Skeletal muscle satellite cell (primary cell): Measurements from ENCODE around the gene PRKAG2. TPM values are rescaled to one million over a fixed set of nuclear protein-coding genes. Genes with fewer than 3 reads are reported as not detected.

Experiments
- H3K27me3 ChIP-seq: 2 replicates; pipeline ENCODE4 v1.7.0; 2013; ENCODE audit warnings: low read length; ENCODE audit not compliant: control insufficient read depth, insufficient read depth
- H3K36me3 ChIP-seq: 2 replicates; pipeline ENCODE4 v1.7.0; 2013; ENCODE audit warnings: mild to moderate bottlenecking, control low read depth, low read length; ENCODE audit not compliant: insufficient read depth
- H3K4me1 ChIP-seq: 2 replicates; pipeline ENCODE4 v1.7.0; 2013; ENCODE audit warnings: low read length; ENCODE audit not compliant: control insufficient read depth, insufficient read depth
- H3K4me2 ChIP-seq: 2 replicates; pipeline ENCODE4 v1.7.0; 2013; ENCODE audit warnings: mild to moderate bottlenecking, low read length
- H3K4me3 ChIP-seq: 2 replicates; pipeline ENCODE4 v1.7.0; 2013; ENCODE audit warnings: low read length
- H3K9ac ChIP-seq: 2 replicates; pipeline ENCODE4 v1.7.0; 2013; ENCODE audit warnings: mild to moderate bottlenecking, low read depth, low read length, moderate library complexity
- H3K9me3 ChIP-seq: replicated peaks from 2 replicates; pipeline ENCODE4 v1.7.0; 2013; ENCODE audit warnings: mild to moderate bottlenecking, control low read depth, low read length
- total RNA-seq: library from RNA; depleted of rRNA; stranded (reverse); fragments of >200 nt; gene quantifications from 2 replicates; pipeline ENCODE4 v1.2.3, GENCODE V29; 2012; rRNA removed

PRKAG2 gene
- total RNA-seq = 10.5 and 13.2 TPM in 2 replicates

DNA sequence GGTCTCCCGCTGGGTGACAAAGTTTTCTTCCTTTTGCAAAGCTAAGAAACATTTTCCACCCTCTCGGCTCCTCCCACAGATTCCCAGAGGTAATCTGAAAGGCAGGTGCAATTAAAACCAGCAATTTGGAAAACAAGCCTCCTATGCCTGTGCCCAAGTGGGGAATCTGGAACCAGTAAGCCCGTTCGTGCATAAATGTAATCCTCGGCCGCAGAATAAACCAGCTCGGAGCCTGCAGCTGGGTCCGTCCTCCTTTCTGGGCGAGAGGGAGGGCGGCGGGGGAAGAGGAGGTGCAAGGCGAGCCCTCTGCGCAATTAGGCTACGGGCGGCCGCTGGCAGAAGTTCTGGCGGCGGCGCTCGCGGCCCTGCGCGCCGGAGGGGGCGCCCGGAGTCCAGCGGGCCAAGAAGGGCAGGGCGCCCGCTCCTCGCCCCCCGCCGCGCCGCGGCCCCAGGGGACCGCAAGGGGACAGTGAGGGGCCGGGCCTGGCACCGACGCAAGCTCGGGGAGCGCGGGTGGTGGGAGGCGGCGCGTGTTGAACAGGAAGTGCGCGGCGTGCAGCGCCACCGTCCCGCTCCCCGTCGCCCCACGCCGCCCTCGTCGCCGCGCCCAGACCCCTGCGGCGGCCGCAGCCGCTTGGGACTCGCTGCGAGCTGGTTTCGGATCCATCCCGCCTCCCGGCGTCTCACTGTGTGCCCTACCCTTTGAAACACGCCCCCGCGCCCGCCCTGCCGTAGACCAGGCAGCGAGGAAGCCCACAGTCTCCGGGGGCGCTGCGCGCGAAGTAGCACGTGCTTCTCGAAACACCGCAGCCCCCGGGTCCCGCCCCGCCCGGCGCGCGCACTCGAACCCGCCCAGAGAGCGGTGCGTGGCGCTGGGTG lies at the start of gene PRKAG2:
TSS of gene PRKAG2 (minus strand) at position 217 of the 879 bp plus-strand sequence. CDS start 495 bp downstream, outside the sequence.
- H3K4me2 ChIP-seq = peak within 1 kb of the TSS; percentile 89
- no peaks in the 10 kb centered on the region for H3K9me3 ChIP-seq
- peaks cover 75% of the 10 kb centered on the region for H3K27me3 ChIP-seq
- H3K4me1 ChIP-seq = peaks cover 14% of the 10 kb centered on the region
- H3K4me3 ChIP-seq = peak within 1 kb of the TSS; percentile 71
- peak within 1 kb of the TSS; percentile 35 for H3K9ac ChIP-seq
- no peaks in the 10 kb centered on the region for H3K36me3 ChIP-seq

DNA sequence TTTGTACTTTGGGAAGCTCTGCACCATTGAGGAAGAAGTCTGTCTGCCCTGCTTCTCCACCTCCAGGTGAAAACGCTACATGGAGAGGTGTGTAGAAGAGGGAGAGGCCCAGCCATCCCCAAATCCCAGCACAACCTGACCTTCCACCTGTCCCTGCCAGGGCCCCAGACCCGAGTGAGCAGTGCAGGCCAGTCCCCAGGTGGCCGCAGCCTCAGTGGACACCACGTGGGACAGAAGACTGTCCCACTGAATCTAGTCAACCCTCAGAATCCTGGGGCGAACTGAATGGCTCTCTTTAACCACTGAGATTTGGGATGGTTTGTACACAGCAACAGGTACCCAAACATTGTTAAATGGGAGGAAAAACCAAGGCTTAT lies 49.4 kb upstream of the PRKAG2 start:
- no peaks in the 10 kb centered on the region for H3K9me3 ChIP-seq
- H3K4me2 ChIP-seq = no peak overlapping the region
- H3K4me3 ChIP-seq = no peak overlapping the region
- no peaks in the 10 kb centered on the region for H3K36me3 ChIP-seq
- H3K4me1 ChIP-seq = peaks cover 9% of the 10 kb centered on the region
- peaks cover 41% of the 10 kb centered on the region for H3K27me3 ChIP-seq
- no peak overlapping the region for H3K9ac ChIP-seq

DNA sequence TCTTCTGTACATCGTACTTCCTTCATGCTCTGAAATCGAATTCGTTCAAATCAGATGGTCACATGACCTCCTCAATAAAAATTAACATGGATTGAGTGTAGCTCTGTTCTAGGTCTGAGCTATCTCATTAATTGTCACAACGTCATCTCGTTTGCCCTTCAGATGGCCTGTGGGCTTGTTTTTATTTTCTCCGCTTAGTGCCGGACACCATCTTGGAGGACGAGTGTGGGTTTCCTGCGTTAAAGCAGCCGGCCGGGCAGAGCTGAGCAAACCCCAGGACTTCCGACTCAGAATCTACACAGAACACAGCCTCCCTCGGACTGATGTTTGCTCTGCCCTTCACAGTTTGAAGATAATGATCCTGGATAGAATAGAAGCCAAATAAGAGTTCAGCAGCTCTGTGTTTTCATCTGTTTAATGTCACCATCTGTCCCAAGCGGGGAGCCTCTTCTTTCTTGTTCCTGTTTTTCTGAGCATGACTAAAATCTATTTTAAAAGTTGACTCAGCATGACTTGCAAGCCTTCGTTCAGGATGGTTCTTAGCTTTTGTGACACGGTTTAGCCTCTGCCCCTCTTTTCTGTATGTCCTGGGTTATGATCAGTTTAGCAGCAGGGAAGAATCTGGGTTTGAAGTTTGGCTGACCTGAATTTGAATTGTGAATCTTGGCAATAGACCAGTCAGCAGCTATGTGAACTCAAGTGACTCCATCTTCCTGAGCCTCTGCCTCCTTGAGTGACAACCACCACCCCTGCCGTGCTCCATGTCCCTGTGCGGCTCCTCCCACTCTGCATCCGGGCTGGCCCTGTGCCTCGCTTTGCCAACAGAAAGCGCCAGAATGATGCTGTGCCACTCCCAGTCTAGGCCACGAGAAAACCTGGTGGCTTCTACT lies 48.8 kb upstream of the PRKAG2 start:
- Histone ChIP-seq H3K4me2 (peak overlapping the region; percentile 51), H3K9me3 (no peaks in the 10 kb centered on the region), H3K4me1 (peaks cover 9% of the 10 kb centered on the region), H3K27me3 (peaks cover 38% of the 10 kb centered on the region), H3K9ac (no peak overlapping the region), H3K4me3 (no peak overlapping the region), H3K36me3 (no peaks in the 10 kb centered on the region)

DNA sequence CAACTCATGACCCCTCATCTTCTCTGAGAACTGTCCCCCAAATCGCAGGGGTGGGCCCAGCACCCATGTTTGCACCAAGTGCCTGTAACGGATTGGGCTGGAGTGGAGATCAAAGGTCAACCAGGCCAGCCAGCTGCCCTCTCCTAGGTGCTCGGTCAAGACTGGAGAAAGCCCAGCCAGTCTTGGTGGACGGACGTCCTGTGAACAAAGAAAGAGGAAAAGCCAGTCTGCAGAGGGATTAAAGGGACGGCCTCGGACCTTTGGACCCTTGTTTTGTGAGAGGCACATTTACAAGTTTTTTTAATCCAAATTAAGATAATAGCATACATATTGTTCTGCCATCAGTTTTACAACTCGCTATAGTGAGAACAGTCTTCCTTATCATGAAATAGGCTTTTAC lies 47.6 kb upstream of the PRKAG2 start:
- H3K9ac ChIP-seq = no peak overlapping the region
- no peaks in the 10 kb centered on the region for H3K36me3 ChIP-seq
- peaks cover 31% of the 10 kb centered on the region for H3K27me3 ChIP-seq
- no peak overlapping the region for H3K4me2 ChIP-seq
- H3K4me1 ChIP-seq = peaks cover 9% of the 10 kb centered on the region
- no peak overlapping the region for H3K4me3 ChIP-seq
- H3K9me3 ChIP-seq = no peaks in the 10 kb centered on the region

DNA sequence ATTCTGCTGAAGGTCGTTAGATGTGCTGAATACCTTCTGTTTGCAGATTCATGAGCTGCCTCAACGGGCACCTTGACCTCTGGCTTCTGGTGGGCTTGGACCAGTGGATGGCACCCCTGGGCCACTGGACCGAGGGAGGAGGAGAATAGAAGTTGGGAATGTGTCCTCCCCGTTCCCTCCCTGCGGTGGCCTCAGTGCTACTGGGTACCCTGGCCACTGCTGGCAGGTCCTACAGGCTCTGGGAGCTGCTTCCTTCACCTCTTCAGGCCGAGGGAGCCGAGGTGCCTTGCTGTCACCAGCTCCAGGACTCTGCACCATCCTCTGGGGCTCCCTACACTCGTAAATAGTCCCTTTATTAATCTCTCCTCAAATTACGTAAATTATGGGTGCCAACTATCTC lies 47.1 kb upstream of the PRKAG2 start:
- no peak overlapping the region for H3K9ac ChIP-seq
- H3K4me1 ChIP-seq = peaks cover 9% of the 10 kb centered on the region
- H3K4me3 ChIP-seq = no peak overlapping the region
- no peak overlapping the region for H3K4me2 ChIP-seq
- no peaks in the 10 kb centered on the region for H3K36me3 ChIP-seq
- H3K27me3 ChIP-seq = peaks cover 26% of the 10 kb centered on the region
- no peaks in the 10 kb centered on the region for H3K9me3 ChIP-seq

DNA sequence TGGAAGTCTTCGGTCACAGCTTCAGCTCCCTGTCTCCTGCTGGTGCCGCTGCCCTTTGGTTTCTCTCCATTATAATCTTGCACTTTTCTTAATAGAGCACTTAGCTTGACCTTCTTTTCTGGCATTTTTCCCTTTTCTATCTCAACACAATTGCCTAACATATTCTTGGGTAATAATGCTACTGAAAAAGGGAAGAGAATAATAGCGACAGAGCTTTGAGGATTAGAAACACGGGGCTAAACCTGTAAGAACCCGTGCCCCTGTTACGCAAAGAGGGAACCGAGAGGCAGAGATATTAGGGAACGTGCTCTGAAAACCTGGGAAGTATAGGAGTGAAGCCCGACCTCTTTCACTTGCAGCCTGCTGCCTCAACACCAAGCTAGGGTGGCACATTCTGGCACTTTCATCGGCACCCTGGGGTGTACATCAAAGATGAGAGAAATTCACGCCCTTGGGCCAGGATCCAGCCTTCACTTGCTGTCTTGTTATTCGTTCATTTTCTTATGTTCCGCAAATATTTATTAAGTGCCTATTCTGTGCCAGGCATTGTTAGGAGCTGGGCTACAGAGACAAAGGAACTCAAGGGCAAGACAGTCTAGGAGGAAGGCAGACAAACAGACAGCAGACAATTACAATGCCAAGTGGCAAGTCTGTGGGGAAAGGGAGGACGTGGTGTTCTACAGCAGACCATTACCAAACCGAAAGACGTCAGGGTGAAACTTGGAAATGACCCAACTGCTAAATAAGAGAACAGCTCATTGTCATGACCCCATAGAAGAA lies 46.4 kb upstream of the PRKAG2 start:
- Histone ChIP-seq H3K4me3 (no peak overlapping the region), H3K36me3 (no peaks in the 10 kb centered on the region), H3K9me3 (no peaks in the 10 kb centered on the region), H3K4me1 (peaks cover 9% of the 10 kb centered on the region), H3K9ac (no peak overlapping the region), H3K4me2 (no peak overlapping the region), H3K27me3 (peaks cover 33% of the 10 kb centered on the region)

DNA sequence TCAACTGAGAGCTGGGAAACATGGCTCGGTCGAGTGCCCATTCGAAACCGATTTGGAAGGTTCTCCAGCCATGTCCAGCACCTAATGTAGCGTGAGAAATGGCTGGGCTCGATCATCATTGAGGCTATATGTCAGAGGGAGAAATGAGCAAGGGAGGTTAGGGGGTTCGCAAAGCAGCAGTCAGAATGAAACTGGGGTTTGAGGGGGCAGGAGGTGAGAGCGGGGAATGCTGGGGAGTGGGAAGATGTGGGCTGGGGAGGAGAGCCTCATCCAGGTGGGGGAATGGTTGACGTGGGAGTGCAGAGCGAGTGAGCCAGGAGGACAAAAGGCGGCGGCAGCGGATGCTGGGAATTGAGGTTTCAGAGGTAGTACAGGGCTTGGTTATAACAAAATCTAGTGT lies 44.5 kb upstream of the PRKAG2 start:
- peaks cover 28% of the 10 kb centered on the region for H3K27me3 ChIP-seq
- H3K4me3 ChIP-seq = no peak overlapping the region
- H3K9ac ChIP-seq = no peak overlapping the region
- H3K36me3 ChIP-seq = no peaks in the 10 kb centered on the region
- H3K9me3 ChIP-seq = no peaks in the 10 kb centered on the region
- peaks cover 9% of the 10 kb centered on the region for H3K4me1 ChIP-seq
- no peak overlapping the region for H3K4me2 ChIP-seq

DNA sequence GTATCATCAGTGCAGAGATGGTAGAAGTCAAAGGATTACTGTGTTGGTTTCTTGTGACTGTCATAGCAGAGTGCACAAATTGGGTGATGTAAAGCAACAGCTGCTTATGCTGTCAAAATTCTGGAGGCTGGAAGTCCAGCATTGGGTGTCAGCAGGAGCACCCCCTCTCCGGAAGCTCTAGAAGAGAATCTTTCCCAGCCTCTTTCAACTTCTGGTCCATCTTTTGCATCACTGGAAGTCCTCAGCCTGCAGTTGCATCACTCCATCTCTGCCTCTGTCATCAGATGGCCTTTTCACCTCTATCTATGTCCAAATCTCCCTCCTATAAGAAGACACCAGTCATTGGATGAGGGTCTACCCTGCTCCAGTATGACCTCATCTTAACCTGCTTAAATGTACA lies 43.6 kb upstream of the PRKAG2 start:
- no peaks in the 10 kb centered on the region for H3K36me3 ChIP-seq
- no peak overlapping the region for H3K4me2 ChIP-seq
- H3K4me3 ChIP-seq = no peak overlapping the region
- peaks cover 31% of the 10 kb centered on the region for H3K27me3 ChIP-seq
- H3K9ac ChIP-seq = no peak overlapping the region
- no peaks in the 10 kb centered on the region for H3K9me3 ChIP-seq
- H3K4me1 ChIP-seq = peaks cover 2% of the 10 kb centered on the region

DNA sequence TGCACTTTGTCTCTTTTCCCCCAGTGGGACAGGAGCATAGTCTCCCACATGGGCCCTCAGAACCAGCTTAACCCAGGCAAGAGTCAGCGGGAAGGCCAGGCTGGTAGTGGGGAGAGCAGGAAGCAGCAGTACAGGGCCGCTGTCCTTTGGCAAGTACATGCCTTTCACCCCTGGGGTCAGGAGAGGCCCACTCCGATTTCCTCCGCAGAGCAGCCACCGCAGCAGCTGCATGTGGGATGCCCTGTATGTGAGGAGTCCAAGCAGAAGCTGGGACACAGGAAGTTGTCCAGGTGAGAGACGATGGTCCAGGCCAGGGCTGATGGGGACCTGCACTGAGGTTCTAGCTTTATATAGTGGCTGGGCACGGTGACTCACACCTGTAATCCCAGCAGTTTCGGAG lies 42.7 kb upstream of the PRKAG2 start:
- Histone ChIP-seq H3K4me2 (no peak overlapping the region), H3K9ac (no peak overlapping the region), H3K4me1 (no peaks in the 10 kb centered on the region), H3K9me3 (no peaks in the 10 kb centered on the region), H3K36me3 (no peaks in the 10 kb centered on the region), H3K4me3 (no peak overlapping the region), H3K27me3 (peaks cover 31% of the 10 kb centered on the region)

DNA sequence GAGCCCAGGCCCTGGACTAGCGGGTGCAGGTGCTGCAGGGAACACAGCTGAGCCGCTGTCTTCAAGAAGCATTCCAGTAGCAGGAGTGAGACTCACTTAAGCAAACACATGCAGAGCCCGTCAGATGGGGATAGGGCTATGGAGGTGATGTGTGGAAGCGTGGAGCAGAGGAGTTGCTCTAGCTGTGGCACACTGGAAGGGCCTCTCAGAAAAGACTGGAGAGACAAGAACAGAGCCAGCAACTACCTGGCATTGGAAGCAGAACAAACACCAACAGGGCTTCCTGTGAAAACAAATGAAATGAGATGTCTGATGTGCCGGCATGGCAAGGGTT lies 41.6 kb upstream of the PRKAG2 start:
- no peak overlapping the region for H3K9ac ChIP-seq
- no peaks in the 10 kb centered on the region for H3K9me3 ChIP-seq
- H3K4me3 ChIP-seq = no peak overlapping the region
- H3K27me3 ChIP-seq = peaks cover 34% of the 10 kb centered on the region
- no peaks in the 10 kb centered on the region for H3K4me1 ChIP-seq
- no peak overlapping the region for H3K4me2 ChIP-seq
- H3K36me3 ChIP-seq = no peaks in the 10 kb centered on the region
